Right lobe of liver (tissue), 4 donors: Measurements from ENCODE around the gene PIANP.

ENCODE experiments used
- POLR2A ChIP-seq: fragments of 450-650 bp; IDR thresholded peaks from one replicate; pipeline ENCODE4 v1.6.1; 2017; ENCODE audit warnings: antibody characterized with exemption, mild to moderate bottlenecking
- TF ChIP-seq, protein P1 (sequence below), 4 donors: fragments of 200-600 bp in 3 of 4; fragments of 450-650 bp in 1 of 4; IDR thresholded peaks; one replicate each; pipeline versions ENCODE4 v1.5.1 to v1.8.0; 2016 to 2022; ENCODE audit warnings: antibody characterized with exemption in 4 of 4, mild to moderate bottlenecking in 2 of 4
- donor health status: DM: no; HTN: no; CAD: no.
- donor health status: DM: no; HTN: no; CAD: no.
- donor health status: DM: no; HTN: yes; CAD: no.

DNA sequence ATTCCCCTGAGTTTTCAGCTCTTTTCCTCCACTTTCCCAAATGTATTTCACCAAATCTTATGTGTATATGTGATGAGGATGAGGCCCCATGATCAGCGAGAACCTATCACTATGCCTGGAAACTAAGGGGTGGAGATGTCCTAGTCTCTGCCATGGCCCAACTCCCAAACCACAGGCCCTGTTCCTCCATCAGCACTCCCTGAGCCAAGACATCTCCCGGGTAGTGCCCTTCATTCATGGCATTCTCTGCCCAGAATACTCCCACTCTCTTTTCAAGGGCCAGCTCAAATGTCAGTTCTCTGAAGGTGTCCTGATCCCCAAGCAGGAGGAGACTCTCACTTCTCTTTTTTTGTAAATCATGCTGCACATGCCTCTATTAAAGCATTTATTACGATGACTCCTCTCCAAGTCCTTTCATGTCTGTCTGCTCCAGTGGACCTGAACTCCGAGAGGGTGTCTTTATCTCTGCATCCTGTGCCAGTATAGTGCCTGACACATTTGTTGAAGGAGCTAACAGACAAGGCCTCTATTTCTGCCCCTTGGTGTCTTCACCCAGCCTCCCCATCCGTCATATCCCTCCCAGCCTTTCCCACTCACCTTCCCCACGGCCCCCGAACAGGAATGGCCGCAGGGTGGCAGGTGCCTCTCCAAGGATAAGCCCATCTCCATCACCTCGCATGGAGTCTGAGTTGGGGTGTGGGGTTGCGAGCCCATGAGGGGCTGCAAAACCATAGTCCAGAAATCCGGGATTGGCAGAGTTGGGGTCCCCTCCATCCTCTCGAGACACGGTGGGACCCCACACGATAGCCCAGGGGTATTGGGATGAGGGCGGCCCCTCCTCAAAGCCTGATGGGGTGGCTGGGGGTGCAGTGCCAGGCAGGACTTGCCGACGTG lies 3.7 kb downstream of the PIANP start:
- TF ChIP-seq, protein P1, sequence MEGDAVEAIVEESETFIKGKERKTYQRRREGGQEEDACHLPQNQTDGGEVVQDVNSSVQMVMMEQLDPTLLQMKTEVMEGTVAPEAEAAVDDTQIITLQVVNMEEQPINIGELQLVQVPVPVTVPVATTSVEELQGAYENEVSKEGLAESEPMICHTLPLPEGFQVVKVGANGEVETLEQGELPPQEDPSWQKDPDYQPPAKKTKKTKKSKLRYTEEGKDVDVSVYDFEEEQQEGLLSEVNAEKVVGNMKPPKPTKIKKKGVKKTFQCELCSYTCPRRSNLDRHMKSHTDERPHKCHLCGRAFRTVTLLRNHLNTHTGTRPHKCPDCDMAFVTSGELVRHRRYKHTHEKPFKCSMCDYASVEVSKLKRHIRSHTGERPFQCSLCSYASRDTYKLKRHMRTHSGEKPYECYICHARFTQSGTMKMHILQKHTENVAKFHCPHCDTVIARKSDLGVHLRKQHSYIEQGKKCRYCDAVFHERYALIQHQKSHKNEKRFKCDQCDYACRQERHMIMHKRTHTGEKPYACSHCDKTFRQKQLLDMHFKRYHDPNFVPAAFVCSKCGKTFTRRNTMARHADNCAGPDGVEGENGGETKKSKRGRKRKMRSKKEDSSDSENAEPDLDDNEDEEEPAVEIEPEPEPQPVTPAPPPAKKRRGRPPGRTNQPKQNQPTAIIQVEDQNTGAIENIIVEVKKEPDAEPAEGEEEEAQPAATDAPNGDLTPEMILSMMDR (IDR thresholded peaks at IDR 0.05), result no peak
- TF ChIP-seq POLR2A, result no peak
